ENCODE results near the gene GDA. TPM values are rescaled to one million over a fixed set of nuclear protein-coding genes. Genes with fewer than 3 reads are reported as not detected.

Gene GDA
- total and polyA plus RNA-seq, 2 of the 8 experiments (the other 6 are each of a cell fraction or from before 2014, with no cell fraction given), result 0.35 to 3.0 TPM

GRCh38 chr9:72254901-72255545 lies 105.8 kb downstream of the GDA start (continued):
- TF ChIP-seq ATF2 (IDR thresholded peaks at IDR 0.05; ENCODE audit: low read length) (no peak), CHD7 (IDR thresholded peaks at IDR 0.05; ENCODE audit: insufficient replicate concordance, low read length) (no peak), ASH2L (IDR thresholded peaks at IDR 0.05; ENCODE audit: low read length) (no peak), SAP30 (IDR thresholded peaks at IDR 0.05; ENCODE audit: insufficient read depth, insufficient replicate concordance, low read length) (no peak), SP2 (IDR thresholded peaks at IDR 0.05; ENCODE audit: low read length) (no peak), NANOG (IDR thresholded peaks at IDR 0.05; ENCODE audit: insufficient read depth, low read depth, low read length, poor library complexity, severe bottlenecking) (no peak)
